Right lobe of liver (tissue), 6 donors: Measurements from ENCODE around the gene AGBL5. TPM values are rescaled to one million over a fixed set of nuclear protein-coding genes. Genes with fewer than 3 reads are reported as not detected.

Experiments used
- ATAC-seq, 4 donors: fragments of 200-7000 bp; cut with Tn5 transposase; one replicate each; pipeline ENCODE4 v1.9.1; 2020; ENCODE audit warnings: mild to moderate bottlenecking in 4 of 4, moderate library complexity in 4 of 4
- DNase-seq, 3 donors: peaks; one replicate each; pipeline ENCODE4 v3.0.0-alpha.2; 2020
- H3K27ac ChIP-seq, 3 donors: fragments of 200-600 bp; one replicate each; pipeline ENCODE4 v1.8.0; 2022
- H3K27me3 ChIP-seq, 2 donors: fragments of 200-600 bp; one replicate each; pipeline ENCODE4 v1.8.0; 2022
- H3K36me3 ChIP-seq, 4 donors: fragments of 200-600 bp; sonication (generic) in 1 of 4; one replicate each; pipeline versions ENCODE4 v1.5.1 to v1.8.0; 2017 to 2022; ENCODE audit warnings: control low read depth in 1 of 4
- H3K4me1 ChIP-seq, 4 donors: fragments of 200-600 bp; sonication (generic) in 1 of 4; one replicate each; pipeline versions ENCODE4 v1.5.1 to v1.8.0; 2017 to 2022; ENCODE audit warnings: control low read depth in 1 of 4
- H3K4me3 ChIP-seq, 3 donors: fragments of 200-600 bp; one replicate each; pipeline ENCODE4 v1.8.0; 2022
- H3K9me3 ChIP-seq, 4 donors: fragments of 200-600 bp; sonication (generic) in 1 of 4; one replicate each; pipeline versions ENCODE4 v1.5.1 to v1.8.0; 2017 to 2022; ENCODE audit warnings: control low read depth in 1 of 4
- POLR2A ChIP-seq: fragments of 450-650 bp; IDR thresholded peaks from one replicate; pipeline ENCODE4 v1.6.1; 2017; ENCODE audit warnings: antibody characterized with exemption, mild to moderate bottlenecking
- WGBS: methylation state at CpG from one replicate; pipeline ENCODE4 v1.1.6; 2018; ENCODE audit warnings: low coverage, low lambda C conversion rate; ENCODE audit not compliant: insufficient coverage; ENCODE audit errors: missing lambda C conversion rate; 5-methylcytosine and 5-hydroxymethylcytosine counted together
- intact Hi-C, 2 donors: fragments of 100-400 bp; cut with DNase I; formaldehyde crosslinking; loops; one replicate each; pipeline versions ENCODE4 v1.11.2 to v1.14.1; 2022
- total RNA-seq, 6 experiments: library from RNA; depleted of rRNA in 2 of 6; stranded (reverse); fragments of >200 nt in 2 of 6; fragmentation: NEBNext Ultra II Directional in 3 of 6; extraction: Animal tissue kit (Norgen Biotek cat#: 25700) in 3 of 6; gene quantifications; one replicate each; pipeline versions ENCODE4 v1.1.0 to v1.2.4, GENCODE V29; 2016 to 2023
- TF ChIP-seq, protein P1 (sequence below), 4 donors: fragments of 200-600 bp in 3 of 4; fragments of 450-650 bp in 1 of 4; IDR thresholded peaks; one replicate each; pipeline versions ENCODE4 v1.5.1 to v1.8.0; 2016 to 2022; ENCODE audit warnings: antibody characterized with exemption in 4 of 4, mild to moderate bottlenecking in 2 of 4
- donor health status: DM: no; HTN: yes; CAD: no.
- donor health status: DM: no; HTN: no; CAD: no.
- donor health status: DM: no; HTN: no; CAD: no.
- donor health status: DM: no; HTN: yes; CAD: no.
- donor health status: DM: no; HTN: yes; CAD: no.

Gene AGBL5
- total RNA-seq, 6 experiments from 2014 or later: 3.9 to 7.4 (median 6.4) TPM

DNA sequence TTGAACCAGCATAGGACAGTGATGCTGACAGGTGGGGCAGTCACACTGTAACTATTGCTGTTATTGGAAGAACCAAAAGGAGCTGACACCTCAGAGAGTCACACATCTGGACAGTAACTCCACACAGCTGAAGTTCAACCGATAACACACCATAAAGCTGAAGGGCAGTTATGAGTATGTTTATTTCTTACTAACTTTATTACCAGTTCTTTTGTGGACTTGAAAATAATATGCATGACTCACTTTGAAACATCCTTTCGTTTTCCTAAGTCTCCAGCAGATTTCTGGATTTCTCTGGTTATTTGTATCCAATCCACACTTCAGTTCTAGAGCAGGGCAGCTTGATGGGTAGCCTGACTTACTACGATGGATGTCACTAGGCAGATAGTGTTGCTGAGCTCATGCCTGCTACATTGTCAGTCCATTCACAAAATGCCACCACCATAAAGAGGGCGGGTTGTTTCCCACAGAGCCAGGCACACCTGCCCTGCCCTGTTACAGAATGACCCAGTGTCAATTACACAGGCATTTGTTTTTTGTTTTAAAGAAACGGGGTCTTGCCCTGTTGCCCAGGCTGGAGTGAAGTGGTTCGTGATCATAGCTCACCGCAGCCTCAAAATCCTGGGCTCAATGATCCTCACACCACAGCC lies 8.4 kb upstream of the AGBL5 start:
- WGBS: 94% methylated on average over 7 of the region's 7 CpGs
- no peak for DNase-seq
- intact Hi-C loops: no loop called here
- Histone ChIP-seq H3K9me3 (no peaks in the 10 kb centered on the region), H3K4me3 (no peak overlapping the region), H3K4me1 (no peaks in the 10 kb centered on the region), H3K27ac (no peak overlapping the region), H3K27me3 (no peaks in the 10 kb centered on the region), H3K36me3 (peaks cover 0 to 39% (median 19%) of the 10 kb centered on the region in 4 donors)
- TF ChIP-seq, protein P1, sequence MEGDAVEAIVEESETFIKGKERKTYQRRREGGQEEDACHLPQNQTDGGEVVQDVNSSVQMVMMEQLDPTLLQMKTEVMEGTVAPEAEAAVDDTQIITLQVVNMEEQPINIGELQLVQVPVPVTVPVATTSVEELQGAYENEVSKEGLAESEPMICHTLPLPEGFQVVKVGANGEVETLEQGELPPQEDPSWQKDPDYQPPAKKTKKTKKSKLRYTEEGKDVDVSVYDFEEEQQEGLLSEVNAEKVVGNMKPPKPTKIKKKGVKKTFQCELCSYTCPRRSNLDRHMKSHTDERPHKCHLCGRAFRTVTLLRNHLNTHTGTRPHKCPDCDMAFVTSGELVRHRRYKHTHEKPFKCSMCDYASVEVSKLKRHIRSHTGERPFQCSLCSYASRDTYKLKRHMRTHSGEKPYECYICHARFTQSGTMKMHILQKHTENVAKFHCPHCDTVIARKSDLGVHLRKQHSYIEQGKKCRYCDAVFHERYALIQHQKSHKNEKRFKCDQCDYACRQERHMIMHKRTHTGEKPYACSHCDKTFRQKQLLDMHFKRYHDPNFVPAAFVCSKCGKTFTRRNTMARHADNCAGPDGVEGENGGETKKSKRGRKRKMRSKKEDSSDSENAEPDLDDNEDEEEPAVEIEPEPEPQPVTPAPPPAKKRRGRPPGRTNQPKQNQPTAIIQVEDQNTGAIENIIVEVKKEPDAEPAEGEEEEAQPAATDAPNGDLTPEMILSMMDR (IDR thresholded peaks at IDR 0.05): no peak
- TF ChIP-seq POLR2A: no peak
- no peak for ATAC-seq

DNA sequence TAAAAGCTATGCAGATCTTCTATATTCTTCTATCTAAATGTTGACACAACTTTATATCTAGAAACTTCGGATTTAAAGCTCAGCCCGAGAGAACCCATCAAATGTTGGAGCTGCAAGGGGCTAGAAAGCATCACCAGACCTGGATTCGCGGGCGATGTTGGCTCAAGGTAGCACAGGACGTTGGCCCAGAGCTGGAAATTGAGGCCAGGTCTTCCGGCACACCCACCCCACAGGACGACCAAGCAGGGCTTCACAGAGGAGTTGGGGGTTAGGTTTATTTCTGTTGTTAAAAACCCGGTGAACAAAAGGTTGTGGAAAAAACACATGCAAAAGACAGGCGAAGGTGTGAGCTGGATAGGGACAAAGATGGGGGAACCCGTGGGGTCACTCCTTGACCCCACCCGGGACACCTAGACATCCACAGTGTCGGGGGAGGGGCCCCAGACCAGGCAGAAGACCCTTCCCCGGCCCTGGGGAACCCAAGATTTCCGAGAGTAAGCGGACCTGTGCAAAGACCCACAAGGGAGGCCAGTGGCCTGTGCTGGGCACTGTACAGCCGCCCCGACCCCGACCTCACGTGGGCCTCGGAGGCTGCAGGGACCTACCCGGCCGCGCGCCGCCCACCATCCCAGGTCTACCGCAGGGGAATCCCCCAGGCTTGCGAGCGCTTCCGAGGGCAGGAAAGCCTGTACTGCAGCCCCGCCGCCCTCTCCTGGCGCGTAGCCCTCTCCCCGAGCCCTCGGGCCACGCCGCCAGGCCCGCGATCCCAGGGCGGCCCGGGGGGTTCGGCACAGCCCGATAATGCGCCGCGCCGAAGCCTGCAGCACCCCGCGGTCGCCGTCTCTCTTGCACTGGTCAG lies 1.8 kb upstream of the AGBL5 start:
- 21% methylated on average over 27 of the region's 52 CpGs for WGBS
- peak; percentile 62 to 72 (median 70) for DNase-seq
- peak overlapping the region; percentile 82 to 92 (median 89) for H3K4me3 ChIP-seq

DNA sequence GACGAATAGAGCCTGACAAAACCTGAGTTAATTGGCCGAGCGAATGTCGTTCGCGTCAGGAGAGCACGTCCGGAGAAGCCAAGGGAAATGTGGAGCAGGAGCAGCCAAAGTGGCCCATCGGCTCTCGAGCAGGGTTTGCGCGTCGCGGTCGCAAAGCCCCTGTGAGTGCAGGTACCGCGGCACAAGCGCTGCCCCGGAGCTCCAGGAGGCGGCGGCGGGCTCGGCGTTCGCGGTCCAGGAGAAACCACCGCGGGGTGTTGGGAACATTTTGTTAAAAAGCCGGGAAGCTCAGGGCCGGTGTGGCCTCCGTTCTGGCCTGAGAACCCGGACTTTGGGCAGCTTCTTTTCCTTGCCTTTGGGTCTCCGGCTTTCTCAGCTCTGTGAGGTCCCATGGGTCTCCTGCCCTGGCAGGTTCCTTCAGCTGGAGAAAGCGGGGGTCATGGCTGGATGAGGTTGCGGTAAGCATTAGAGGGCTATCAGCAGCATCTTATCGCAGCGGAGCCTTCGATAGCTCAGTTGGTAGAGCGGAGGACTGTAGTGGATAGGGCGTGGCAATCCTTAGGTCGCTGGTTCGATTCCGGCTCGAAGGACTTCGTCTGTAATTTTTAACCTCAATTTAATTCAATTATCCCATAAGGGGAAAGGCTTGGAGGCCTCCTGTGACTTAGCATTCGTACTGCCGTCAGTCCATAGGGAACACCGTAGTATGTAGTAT lies 1.0 kb upstream of the AGBL5 start:
- H3K27ac ChIP-seq: peak overlapping the region; percentile 57 to 66 (median 62)
- peaks cover 0 to 2% (median 0%) of the 10 kb centered on the region in 4 donors for H3K36me3 ChIP-seq
- intact Hi-C loops: no loop called here
- no peaks in the 10 kb centered on the region for H3K9me3 ChIP-seq
- peak; percentile 74 to 80 (median 78) for ATAC-seq
- peak; percentile 59 for TF ChIP-seq POLR2A
- TF ChIP-seq, protein P1 (IDR thresholded peaks at IDR 0.05): peak; percentile 21 to 37 (median 29)
- peaks cover 0 to 9% (median 4%) of the 10 kb centered on the region in 4 donors for H3K4me1 ChIP-seq
- peak; percentile 76 to 88 (median 84) for DNase-seq
- WGBS: under 1% methylated on average over 15 of the region's 48 CpGs
- H3K4me3 ChIP-seq: peak overlapping the region; percentile 82 to 92 (median 89)
- H3K27me3 ChIP-seq: no peaks in the 10 kb centered on the region

More for the DNA sequence above, 1.8 kb upstream of the AGBL5 start:
- TF ChIP-seq POLR2A: no peak
- Histone ChIP-seq H3K27me3 (no peaks in the 10 kb centered on the region), H3K36me3 (no peaks in the 10 kb centered on the region), H3K9me3 (no peaks in the 10 kb centered on the region), H3K4me1 (peaks cover 0 to 9% (median 4%) of the 10 kb centered on the region in 4 donors), H3K27ac (peak overlapping the region; percentile 57 to 66 (median 62))
- peak; percentile 21 to 34 (median 22) for ATAC-seq
- intact Hi-C loops: no loop called here

DNA sequence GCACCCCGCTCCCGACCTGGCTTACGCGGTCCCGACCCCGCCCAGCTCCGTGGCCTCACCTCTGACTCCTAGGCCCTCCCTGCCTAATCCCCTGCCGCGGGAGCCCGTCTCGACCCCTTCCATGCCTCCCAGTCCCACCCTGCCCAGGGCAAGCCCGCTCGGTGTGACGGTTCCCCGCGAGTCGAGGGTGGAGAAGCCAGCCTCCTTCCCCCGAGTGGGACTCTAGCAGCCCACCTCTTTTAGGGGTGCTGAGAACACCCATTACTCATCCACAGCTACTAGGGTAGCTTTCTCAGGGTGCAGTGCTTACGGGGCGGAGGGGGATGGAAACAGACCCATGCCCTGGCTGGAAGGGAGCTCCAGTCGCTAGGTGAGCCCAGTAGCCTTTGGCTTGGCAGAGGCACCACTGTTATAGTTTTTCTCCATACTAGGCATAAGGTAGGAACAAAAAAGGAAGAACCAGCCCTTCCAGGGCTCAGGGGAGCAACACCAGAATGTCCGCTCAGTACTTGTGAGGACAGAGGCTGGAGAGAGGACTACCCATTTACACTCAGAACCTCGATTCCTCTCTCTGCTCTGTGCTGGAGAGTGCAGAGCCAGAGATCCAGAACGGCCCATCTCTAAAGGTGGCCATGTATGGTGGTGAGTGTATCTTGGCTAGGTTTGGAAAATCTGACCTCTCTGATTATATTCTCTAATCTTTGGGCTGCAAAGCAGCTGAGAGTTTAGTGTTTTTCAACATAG lies 606 bp downstream of the AGBL5 start:
- intact Hi-C loops: no loop called here
- Histone ChIP-seq H3K27me3 (no peaks in the 10 kb centered on the region), H3K4me1 (peaks cover 0 to 9% (median 4%) of the 10 kb centered on the region in 4 donors), H3K9me3 (no peaks in the 10 kb centered on the region), H3K36me3 (peaks cover 0 to 10% (median 2%) of the 10 kb centered on the region in 4 donors), H3K27ac (peak overlapping the region; percentile 57 to 66 (median 62)), H3K4me3 (peak overlapping the region; percentile 82 to 92 (median 89))
- 8% methylated on average over 17 of the region's 24 CpGs for WGBS
- ATAC-seq (peak in 1 of 4 donors; percentile 0), DNase-seq (peak in 2 of 3 donors; percentile 60 to 70)
- TF ChIP-seq, protein P1 (IDR thresholded peaks at IDR 0.05): no peak
- no peak for TF ChIP-seq POLR2A
